ENCODE results near the gene ZNF385D.

ZNF385D gene

GRCh38 chr3:21585216-21585740 is 165.7 kb downstream of the ZNF385D start:
- no peak for DNase-seq

- no peak for DNase-seq
Observed at GRCh38 chr3:21573291-21573690, 177.7 kb downstream of the ZNF385D start.

GRCh38 chr3:21564531-21564930 is 186.5 kb downstream of the ZNF385D start:
- DNase-seq, result no peak

- no peak for DNase-seq
Observed at GRCh38 chr3:21562243-21562642, 188.8 kb downstream of the ZNF385D start.

- DNase-seq, result no peak
Observed at GRCh38 chr3:21561472-21561871, 189.5 kb downstream of the ZNF385D start.

- DNase-seq, result no peak
Observed at GRCh38 chr3:21551019-21551418, 200.0 kb downstream of the ZNF385D start.

GRCh38 chr3:21544076-21544462 is 206.9 kb downstream of the ZNF385D start:
- DNase-seq, result no peak

- DNase-seq, result no peak
Observed at GRCh38 chr3:21543380-21544075, 207.5 kb downstream of the ZNF385D start.

GRCh38 chr3:21542656-21543379 is 208.2 kb downstream of the ZNF385D start:
- DNase-seq, result no peak

- no peak for DNase-seq
Observed at GRCh38 chr3:21540265-21540664, 210.7 kb downstream of the ZNF385D start.

- no peak for DNase-seq
Observed at GRCh38 chr3:21534462-21534861, 216.5 kb downstream of the ZNF385D start.

GRCh38 chr3:21533002-21533401 is 218.0 kb downstream of the ZNF385D start:
- DNase-seq, result no peak

- DNase-seq, result no peak
Observed at GRCh38 chr3:21531909-21532308, 219.1 kb downstream of the ZNF385D start.

- no peak for DNase-seq
Observed at GRCh38 chr3:21528291-21528995, 222.6 kb downstream of the ZNF385D start.

GRCh38 chr3:21526461-21526860 is 224.5 kb downstream of the ZNF385D start:
- no peak for DNase-seq

GRCh38 chr3:21524133-21524532 is 226.9 kb downstream of the ZNF385D start:
- no peak for DNase-seq

GRCh38 chr3:21520106-21520963 is 230.7 kb downstream of the ZNF385D start:
- no peak for DNase-seq

- no peak for DNase-seq
Observed at GRCh38 chr3:21517184-21517583, 233.8 kb downstream of the ZNF385D start.

GRCh38 chr3:21515417-21515816 is 235.6 kb downstream of the ZNF385D start:
- no peak for DNase-seq

- no peak for DNase-seq
Observed at GRCh38 chr3:21509731-21510470, 241.1 kb downstream of the ZNF385D start.

GRCh38 chr3:21508246-21508645 is 242.8 kb downstream of the ZNF385D start:
- no peak for DNase-seq

Data from activated CD4-positive, alpha-beta T cell treated with anti-CD3 and anti-CD28 coated beads for 4 hours (primary cell).